Mesenteric fat pad (tissue), 1 donor: ENCODE data around the gene FAM47C. TPM values are rescaled to one million over a fixed set of nuclear protein-coding genes. Genes with fewer than 3 reads are reported as not detected.
"Not testable (repeated sequence)": the region's sequence is repeated elsewhere in the genome, so short reads cannot be mapped to it uniquely, and the experiment has no call there.

Experiments
- DNase-seq: peaks from one replicate; pipeline ENCODE4 v3.0.0-alpha.2; 2020; ENCODE audit warnings: low spot score
- long read RNA-seq: library from polyadenylated mRNA; unstranded; transcript quantifications from one replicate; pipeline ENCODE4 v2.0.0, GENCODE V29; 2020
- total RNA-seq: library from RNA; stranded (reverse); fragmentation: NEBNext Ultra II Directional; extraction: Animal tissue kit (Norgen Biotek cat#: 25700); gene quantifications from one replicate; pipeline ENCODE4 v1.2.1, GENCODE V29; 2021
- donor health status: DM: yes; HTN: yes; CAD: no.

Gene FAM47C
- total RNA-seq = not detected
- long read RNA-seq = 0 reads

GRCh38 chrX:37008182-37008581 is at the start of gene FAM47C:
FAM47C (plus strand) TSS chrX:37008366; CDS start chrX:37008411, 45 bp downstream.
- not testable (repeated sequence) for DNase-seq

GRCh38 chrX:36961590-36961989 is 46.6 kb upstream of the FAM47C start:
- DNase-seq = no peak

DNA sequence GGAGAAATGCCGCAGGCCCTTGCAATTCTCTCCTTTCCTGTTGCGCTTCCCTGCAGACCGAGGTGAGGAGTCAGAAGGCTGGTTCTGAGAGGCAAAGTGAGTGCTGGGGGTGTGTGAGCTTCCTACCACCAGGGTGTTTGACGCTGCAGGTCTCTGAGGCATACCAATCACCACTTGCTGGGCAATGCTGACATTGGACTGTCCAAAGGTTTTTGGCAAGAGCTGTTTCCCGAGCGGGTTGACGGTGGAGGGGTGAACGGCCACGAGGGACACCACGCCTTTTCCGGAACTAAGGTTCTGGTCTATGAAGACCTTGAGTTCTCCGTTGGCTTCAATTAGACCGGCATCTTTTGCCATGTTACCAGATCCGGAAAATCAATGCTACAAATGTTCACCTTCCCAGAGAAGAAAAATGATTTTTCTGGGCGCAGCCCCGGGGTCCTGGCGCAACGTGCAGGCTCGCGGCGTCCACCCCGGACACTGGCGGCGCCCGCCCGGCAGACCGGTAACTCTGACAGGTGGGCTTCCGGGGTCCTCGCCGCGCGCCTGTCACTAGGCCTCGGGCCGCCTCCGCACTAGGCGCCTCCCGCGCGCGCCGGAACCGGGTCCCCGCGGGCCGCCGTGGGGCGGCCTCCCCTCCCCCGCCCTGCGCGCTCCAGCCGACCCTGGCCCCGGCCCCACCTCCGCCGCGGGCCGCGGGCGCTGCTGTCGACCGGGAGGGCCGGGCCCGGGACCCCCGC is 44.9 kb upstream of the FAM47C start:
- DNase-seq = no peak

GRCh38 chrX:36963852-36964251 is 44.3 kb upstream of the FAM47C start:
- no peak for DNase-seq

- no peak for DNase-seq
Observed at GRCh38 chrX:36973575-36973974, 34.6 kb upstream of the FAM47C start.

DNA sequence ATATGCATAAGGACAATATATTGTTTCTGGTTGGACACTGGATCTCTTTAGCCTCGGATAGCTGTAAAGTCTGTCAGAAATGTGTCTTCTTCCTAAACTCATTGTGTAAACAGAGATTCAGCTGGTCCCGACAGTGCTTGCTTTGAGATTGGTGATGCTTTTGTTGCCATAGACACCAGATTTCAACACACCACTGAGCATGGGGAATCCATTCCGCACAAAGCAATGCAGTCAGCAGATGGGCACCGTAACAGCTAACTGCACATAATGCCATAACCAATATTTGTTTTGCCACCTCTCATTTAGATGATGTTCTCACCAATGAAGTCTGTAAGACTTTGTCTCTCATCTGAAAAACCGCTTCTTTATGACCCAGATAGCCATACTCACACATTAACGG is 33.3 kb upstream of the FAM47C start:
- no peak for DNase-seq

DNA sequence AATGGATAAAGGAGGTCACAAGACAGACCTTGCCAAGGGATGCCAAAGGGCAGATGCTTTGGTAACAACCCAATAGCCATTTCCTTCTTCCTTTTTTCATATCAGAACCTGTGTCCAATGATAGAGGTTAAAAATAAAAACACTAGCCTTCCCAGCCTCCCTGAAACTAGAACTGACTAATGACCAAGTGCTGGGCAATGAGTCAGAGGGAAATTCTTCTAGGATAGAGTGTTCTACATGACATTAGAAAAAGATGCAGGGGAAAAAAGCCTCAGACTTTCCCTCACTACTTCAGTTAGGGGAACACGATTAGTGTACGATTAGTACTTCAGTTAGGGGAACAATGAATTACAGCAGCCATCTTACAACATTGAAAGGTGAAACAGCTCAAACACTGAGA is 29.3 kb upstream of the FAM47C start:
- no peak for DNase-seq

DNA sequence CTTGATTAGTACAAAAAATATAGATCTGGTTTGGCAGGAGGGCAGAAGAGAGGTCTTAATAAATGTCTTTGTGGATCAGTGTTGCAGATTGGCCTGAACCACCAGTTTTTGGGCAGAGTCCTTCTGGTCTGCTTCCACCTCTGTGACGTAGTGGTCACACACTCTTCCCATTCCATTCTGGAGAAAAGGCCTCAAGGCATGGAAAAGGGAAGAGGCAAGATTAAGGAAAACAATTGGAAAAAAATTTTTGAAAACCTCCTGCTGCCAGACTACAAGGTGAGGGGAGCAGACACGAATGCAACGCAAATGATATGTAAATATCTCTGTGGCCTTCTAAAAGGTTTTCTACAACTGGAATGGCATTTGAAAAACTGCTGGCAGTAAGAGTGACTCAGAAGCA is 24.3 kb upstream of the FAM47C start:
- DNase-seq = no peak

GRCh38 chrX:36985416-36986209 is 22.6 kb upstream of the FAM47C start:
- not testable (repeated sequence) for DNase-seq

DNA sequence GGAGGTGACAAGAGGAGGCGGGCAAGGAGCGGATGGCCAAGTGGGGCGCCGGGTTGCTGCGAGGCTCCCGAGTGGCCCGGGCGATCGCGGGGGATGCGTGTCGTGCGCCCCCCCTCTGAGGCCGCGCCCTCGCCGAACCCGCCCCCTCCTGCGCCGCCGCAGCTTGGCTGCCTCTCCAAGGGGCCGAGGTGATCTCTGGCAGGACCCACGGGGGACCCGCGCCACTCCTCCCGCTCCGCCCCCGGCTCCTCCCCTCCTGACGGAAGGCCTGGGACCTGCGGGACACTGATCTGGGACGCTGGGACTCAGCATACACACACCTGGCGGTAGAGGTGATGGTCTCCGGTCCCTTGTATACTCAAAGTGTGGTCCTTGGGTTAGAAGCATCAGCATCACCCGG is 21.9 kb upstream of the FAM47C start:
- no peak for DNase-seq

GRCh38 chrX:36987212-36987611 is 21.0 kb upstream of the FAM47C start:
- not testable (repeated sequence) for DNase-seq

GRCh38 chrX:37000140-37000539 is 8.0 kb upstream of the FAM47C start:
- no peak for DNase-seq

- DNase-seq = no peak
Observed at GRCh38 chrX:37010496-37010895, 2.3 kb downstream of the FAM47C start.

GRCh38 chrX:37034260-37034659 is 26.1 kb downstream of the FAM47C start:
- not testable (repeated sequence) for DNase-seq

GRCh38 chrX:37036674-37037220 is 28.6 kb downstream of the FAM47C start:
- DNase-seq = not testable (repeated sequence)

DNA sequence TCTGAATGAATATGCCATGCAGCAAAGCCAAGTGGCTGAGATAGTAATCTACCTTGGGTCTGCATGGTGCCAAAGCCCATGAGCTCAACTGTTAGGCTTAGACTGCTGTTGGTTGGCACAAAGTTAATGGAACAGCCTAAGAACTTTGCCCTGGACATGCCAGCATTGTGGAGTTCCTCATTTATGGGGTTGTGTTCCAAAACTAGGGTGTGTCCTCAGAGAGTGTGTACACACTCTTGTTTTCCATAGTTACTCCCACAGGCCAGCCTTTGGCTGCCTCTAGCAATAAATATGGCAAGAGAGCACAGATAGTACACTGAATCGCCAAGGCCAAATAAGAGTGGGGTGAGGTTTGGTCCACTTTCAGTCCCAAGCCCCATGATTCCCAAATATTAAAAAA is 30.6 kb downstream of the FAM47C start:
- DNase-seq = not testable (repeated sequence)

DNA sequence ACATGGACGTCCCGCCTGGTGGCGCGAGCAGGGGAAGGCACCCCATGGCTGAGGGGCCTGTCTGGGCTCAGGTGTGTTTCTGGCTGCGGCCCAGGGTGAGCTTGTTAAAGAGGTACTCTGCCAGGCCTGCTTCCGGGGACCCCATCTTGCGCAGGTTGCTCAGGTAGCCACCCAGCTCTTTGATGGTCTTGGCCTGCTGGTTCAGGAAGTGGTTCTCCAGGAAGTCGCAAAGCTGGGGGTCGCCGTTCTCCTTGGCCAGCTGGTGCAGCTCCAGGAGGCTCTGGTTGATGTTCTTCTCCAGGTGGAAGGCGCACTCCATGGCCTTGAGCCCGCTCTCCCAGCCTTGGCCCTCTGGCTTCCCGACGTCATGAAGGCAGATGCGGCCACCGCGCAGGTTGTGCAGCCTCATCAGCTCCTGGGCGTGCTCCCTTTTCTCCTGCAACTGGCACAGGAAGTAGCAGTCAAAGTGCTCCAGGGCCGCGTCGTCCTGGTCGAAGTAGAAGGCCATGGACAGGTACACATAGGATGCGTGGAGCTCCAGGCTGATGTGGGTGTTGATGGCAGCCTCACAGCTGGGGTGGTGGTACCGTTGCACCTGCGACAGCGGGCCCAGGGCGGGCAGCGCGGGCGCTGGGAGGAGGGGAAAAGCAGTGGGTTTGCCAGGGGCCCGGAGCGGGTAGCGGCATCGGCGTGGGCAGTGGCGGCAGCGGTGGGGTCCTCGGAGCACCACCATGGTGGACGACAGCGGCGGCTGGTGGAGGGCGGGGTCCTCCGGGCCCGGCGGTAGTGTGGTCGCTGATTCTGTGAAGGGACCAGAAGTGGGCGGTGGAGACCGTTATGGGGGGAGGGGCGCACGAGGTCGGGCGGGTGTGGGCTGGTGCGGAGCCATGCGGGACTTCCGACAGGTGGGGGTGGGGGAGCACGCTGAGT is 35.1 kb downstream of the FAM47C start:
- not testable (repeated sequence) for DNase-seq

DNA sequence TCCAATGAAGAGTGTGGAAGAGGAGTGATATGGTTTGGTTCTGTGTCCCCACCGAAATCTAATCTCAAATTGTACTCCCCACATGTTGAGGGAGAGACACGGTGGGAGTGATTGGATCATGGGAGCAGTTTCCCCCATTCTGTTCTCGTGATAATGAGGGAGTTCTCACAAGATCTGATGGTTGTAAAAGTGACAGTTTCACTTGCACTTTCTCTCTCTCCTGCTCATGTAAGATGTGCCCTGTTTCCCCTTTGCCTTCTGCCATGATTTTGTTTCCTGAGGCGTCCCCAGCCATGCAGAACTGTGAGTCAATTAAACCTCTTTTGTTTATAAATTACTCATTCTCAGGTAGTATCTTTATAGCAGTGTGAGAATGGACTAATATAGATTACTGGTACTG is 39.6 kb downstream of the FAM47C start:
- DNase-seq = no peak

- DNase-seq = not testable (repeated sequence)
Observed at GRCh38 chrX:37057572-37057971, 49.4 kb downstream of the FAM47C start.

DNA sequence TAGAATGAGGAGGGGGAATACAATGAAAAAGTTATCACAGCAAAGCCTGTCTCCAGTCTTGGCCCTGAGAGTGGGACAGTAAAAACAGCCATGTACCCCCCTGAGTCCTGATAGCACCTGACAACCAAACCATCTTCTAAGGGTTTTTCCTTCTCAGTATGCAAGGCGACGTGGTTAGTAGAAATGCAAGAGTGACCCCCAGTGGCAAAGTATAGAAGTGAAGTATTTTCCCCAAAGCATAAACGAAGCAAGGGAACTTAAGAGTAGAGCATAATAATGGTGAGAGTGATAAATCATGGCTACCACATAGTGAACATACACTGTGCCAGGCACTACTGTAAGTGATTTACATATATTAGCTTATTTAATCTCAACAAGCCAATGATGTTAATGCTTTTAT is 52.8 kb downstream of the FAM47C start:
- no peak for DNase-seq
